ENCODE measurements around the gene NECAP2.
"Not testable (repeated sequence)": the region's sequence is repeated elsewhere in the genome, so short reads cannot be mapped to it uniquely, and the experiment has no call there.

DNA sequence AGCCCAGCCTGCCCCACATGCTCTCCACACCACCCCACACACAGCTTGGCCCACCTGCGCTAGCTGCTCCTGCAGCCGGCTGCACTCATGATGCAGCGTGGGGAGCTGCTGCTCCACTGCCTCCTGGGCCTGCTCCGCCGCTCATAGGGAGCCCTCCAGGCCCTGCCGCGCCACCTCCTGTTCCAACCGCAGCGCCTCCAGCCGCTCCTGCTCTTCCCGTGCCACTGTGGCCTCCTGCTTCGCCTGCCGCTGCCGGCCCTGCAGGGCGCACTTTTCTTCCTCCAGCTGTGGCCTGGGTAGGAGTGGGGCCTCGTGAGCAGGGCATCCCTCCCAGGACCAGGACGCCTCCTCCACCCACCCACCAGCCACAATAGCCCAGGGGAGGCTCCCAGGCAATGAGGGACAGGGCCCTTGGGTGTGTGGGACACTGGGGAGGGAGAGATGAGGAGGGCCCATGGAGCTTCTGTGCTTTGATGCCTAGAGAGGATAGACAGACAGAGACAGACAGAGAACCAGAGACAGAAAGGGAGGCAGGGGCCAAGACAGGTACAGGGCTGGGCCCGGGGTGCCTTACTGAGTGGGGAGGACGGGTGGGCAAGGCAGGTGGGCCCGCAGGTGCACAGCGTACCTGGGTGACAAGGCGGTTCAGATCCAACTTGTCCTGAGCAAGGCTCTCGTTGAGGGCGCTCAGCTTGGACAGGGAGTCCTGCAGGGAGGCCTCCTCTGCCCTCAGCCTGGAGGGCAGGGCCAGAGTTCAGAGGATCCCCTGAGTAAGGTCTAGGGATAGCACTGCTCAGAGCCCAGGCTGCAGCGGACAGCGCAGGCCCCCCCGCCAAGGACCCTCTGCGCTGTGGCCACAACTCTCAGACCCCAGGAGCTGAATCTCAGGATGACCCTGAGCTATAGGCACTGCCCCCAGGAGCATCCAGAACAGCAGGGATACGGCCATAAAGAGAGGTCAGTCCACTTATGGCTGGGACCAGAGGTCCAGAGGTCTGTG lies 35.5 kb downstream of the NECAP2 start:
- TF ChIP-seq, protein P1, sequence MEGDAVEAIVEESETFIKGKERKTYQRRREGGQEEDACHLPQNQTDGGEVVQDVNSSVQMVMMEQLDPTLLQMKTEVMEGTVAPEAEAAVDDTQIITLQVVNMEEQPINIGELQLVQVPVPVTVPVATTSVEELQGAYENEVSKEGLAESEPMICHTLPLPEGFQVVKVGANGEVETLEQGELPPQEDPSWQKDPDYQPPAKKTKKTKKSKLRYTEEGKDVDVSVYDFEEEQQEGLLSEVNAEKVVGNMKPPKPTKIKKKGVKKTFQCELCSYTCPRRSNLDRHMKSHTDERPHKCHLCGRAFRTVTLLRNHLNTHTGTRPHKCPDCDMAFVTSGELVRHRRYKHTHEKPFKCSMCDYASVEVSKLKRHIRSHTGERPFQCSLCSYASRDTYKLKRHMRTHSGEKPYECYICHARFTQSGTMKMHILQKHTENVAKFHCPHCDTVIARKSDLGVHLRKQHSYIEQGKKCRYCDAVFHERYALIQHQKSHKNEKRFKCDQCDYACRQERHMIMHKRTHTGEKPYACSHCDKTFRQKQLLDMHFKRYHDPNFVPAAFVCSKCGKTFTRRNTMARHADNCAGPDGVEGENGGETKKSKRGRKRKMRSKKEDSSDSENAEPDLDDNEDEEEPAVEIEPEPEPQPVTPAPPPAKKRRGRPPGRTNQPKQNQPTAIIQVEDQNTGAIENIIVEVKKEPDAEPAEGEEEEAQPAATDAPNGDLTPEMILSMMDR (IDR thresholded peaks at IDR 0.05 in 8 of 11, conservative IDR thresholded peaks at IDR 0.05 in 3 of 11), result not testable (repeated sequence)
- not testable (repeated sequence) for TF ChIP-seq POLR2A (IDR thresholded peaks at IDR 0.05)
